Measurements from ENCODE around the gene CFAP99.
"Not testable (repeated sequence)": the region's sequence is repeated elsewhere in the genome, so short reads cannot be mapped to it uniquely, and the experiment has no call there.

Gene CFAP99

GRCh38 chr4:2418650-2419571 is at the start of gene CFAP99:
TSS of gene CFAP99 (plus strand) at chr4:2418955.
- DNase-seq (ENCODE audit: low read depth, low spot score) = peak; percentile 96

GRCh38 chr4:2370597-2371320 is 48.0 kb upstream of the CFAP99 start:
- DNase-seq (ENCODE audit: low read depth, low spot score) = no peak

DNA sequence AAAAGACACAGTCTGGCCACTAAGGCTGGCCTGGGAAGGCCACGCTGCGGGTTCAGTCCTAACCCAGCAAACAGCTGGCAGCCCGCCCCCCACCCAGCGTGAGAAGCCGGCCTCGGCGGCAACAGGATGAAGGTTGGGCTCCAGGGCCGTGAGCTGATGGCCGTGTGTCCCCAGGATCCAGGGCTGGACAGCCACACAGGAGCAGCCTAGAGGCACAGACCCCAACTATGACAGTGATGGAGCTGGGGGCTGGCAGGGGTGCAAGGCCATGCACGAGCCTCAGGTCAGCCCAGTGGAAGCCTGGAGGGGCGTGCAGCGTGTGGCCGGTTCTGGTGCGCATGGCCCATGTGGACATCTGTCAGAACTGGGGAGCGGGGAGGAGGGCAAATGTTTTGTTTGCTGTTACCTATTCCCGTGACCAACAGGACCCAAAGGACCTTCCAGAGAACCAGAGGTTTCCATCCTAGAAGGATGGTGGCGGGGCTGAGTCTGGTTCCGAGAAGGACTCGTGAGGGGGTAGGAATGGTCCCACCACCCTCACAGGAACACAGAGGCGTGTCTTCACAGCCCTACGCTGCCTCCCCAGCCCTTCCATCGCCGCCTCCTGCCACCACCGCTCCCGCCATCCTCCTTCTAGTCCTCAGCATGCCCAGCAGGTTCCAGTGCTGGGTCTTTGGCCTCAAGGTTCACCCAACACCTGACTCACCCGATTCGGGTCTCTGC is 46.8 kb upstream of the CFAP99 start:
- DNase-seq (ENCODE audit: low read depth, low spot score) = no peak

GRCh38 chr4:2372488-2373030 is 46.2 kb upstream of the CFAP99 start:
- no peak for DNase-seq (ENCODE audit: low read depth, low spot score)

GRCh38 chr4:2373532-2373931 is 45.2 kb upstream of the CFAP99 start:
- no peak for DNase-seq (ENCODE audit: low read depth, low spot score)

- no peak for DNase-seq (ENCODE audit: low read depth, low spot score)
Measured at GRCh38 chr4:2375427-2375826, 43.3 kb upstream of the CFAP99 start.

DNA sequence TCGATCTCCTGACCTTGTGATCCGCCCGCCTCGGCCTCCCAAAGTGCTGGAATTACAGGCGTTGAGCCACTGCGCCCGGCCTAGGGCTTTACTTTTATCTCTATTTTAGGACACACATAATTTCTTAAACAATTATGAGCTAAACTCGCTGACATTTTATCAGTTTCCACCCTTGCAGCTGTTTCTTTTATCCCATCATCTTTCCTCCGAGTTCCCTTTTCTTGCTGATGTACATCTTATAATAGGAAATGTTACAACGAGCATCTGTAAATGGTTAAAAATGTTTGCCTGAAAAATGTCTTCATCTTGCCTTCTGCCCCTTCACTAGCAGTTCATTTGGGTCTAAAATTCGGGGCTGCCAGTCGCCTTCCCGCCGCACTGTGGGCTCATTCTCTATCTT is 41.5 kb upstream of the CFAP99 start:
- DNase-seq (ENCODE audit: low read depth, low spot score) = no peak

GRCh38 chr4:2378401-2378800 is 40.4 kb upstream of the CFAP99 start:
- no peak for DNase-seq (ENCODE audit: low read depth, low spot score)

DNA sequence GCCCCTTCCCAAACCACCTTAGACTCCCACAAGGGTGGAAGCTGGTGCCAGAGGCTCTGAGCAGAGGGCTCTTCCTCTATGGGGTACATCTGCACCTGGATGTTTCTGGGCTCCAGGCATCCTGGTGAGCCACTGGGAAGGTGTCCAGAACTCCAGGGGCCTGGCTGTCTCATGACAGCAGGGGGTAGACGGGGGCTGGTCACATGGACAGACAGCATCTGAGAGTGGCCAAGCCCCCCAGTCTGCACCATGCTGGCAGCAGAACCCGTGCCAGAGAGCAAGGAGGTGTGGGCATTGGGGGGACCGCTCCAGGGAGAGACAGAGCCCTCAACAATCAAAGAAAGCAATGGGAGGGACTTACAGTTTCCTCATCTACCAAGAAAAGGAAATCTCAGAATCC is 39.9 kb upstream of the CFAP99 start:
- DNase-seq (ENCODE audit: low read depth, low spot score) = no peak

DNA sequence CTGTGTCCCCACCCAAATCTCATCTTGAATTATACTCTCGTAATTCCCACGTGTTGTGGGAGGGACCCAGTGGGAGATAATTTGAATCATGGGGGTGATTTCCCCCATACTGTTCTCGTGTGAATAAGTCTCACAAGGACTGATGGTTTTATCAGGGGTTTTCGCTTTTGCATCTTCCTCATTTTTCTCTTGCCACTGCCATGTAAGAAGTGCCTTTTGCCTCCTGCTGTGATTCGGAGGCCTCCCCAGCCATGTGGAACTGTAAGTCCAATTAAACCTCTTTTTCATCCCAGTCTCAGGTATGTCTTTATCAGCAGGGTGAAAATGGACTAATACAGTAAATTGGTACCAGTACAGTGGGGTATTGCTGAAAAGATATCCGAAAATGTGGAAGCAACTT is 38.2 kb upstream of the CFAP99 start:
- not testable (repeated sequence) for DNase-seq (ENCODE audit: low read depth, low spot score)

DNA sequence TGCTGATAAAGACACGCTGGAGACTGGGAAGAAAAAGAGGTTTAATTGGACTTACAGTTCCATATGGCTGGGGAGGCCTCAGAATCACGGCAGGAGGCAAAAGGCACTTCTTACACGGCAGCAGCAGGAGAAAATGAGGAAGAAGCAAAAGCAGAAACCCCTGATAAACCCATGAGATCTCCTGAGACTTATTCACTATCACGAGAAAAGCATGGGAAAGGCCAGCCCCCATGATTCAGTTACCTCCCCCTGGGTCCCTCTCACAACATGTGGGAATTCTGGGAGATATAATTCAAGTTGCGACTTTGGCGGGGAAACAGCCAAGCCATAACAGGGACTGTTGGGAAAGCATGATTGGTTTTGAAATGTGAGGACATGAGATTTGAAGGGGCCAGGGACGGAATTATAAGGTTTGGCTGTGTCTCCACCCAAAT is 36.0 kb upstream of the CFAP99 start:
- not testable (repeated sequence) for DNase-seq (ENCODE audit: low read depth, low spot score)

GRCh38 chr4:2383220-2383631 is 35.5 kb upstream of the CFAP99 start:
- not testable (repeated sequence) for DNase-seq (ENCODE audit: low read depth, low spot score)

DNA sequence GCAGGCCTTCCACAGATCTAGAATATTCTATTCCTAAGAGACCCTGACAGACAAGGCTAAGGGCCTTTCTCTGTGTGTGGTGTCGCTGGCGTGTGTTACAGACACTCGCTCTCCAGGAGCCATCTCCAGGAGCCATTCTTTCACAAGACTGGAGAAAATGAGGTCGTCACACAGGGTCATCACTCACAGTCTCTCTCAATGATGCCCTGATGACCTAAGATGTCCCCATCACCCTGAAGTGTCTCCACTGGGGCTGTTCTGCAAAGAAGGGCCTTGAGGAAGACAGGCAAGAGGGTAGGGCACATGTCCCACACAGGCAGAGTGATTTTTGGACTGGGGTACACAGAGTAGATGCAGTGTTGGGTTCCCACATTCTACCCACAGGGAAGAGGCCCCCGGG is 35.0 kb upstream of the CFAP99 start:
- DNase-seq (ENCODE audit: low read depth, low spot score) = no peak

- no peak for DNase-seq (ENCODE audit: low read depth, low spot score)
Measured at GRCh38 chr4:2384245-2384644, 34.5 kb upstream of the CFAP99 start.

DNA sequence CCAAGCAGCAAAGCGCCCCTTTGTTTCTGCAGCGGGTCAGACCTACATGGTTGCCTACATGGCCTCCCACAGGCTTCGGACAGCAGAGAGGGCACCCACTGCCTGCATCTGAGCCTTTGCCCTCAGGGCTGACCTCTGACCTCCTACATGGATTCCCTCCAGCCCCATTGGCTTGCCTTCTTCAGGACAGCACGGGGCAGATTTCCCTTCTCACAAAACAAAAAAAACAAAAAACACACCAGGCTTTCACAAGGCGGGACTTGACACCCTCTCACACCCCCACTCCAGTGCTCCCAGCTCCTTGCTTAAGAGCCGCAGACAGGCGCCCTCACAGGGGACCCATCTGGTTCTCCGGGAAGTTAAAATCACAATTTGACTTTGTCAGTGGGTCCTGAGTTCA is 33.2 kb upstream of the CFAP99 start:
- DNase-seq (ENCODE audit: low read depth, low spot score) = no peak

- DNase-seq (ENCODE audit: low read depth, low spot score) = no peak
Measured at GRCh38 chr4:2386717-2387116, 32.0 kb upstream of the CFAP99 start.

- no peak for DNase-seq (ENCODE audit: low read depth, low spot score)
Measured at GRCh38 chr4:2387218-2387617, 31.5 kb upstream of the CFAP99 start.

GRCh38 chr4:2387829-2388228 is 30.9 kb upstream of the CFAP99 start:
- DNase-seq (ENCODE audit: low read depth, low spot score) = no peak

GRCh38 chr4:2388429-2389182 is 30.1 kb upstream of the CFAP99 start:
- DNase-seq (ENCODE audit: low read depth, low spot score) = no peak

GRCh38 chr4:2389691-2390090 is 29.1 kb upstream of the CFAP99 start:
- no peak for DNase-seq (ENCODE audit: low read depth, low spot score)

DNA sequence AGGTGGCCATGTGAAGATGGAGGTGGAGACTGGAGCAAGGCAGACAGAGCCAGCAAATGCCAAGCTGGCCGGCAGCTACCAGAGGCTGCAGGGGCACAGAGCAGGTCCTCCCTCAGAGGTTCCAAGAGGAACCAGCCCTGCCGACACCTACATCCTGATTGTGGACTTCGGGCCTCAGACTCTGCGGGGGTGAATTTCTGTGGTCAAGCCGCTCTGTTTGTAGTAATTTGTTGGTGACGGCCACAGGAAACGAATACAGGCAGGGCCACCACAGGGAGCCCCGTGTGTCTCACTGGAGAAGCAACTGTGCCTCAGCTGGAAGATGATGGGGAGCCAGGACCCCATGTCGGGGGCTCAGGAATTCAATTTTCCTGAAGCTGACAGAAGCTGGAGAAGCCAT is 28.6 kb upstream of the CFAP99 start:
- DNase-seq (ENCODE audit: low read depth, low spot score) = no peak
